A549 (cell line): ENCODE results near the gene ZNF585A. TPM values are rescaled to one million over a fixed set of nuclear protein-coding genes. Genes with fewer than 3 reads are reported as not detected.
"Not testable (repeated sequence)": the region's sequence is repeated elsewhere in the genome, so short reads cannot be mapped to it uniquely, and the experiment has no call there.

ENCODE experiments used
- ATAC-seq, 2 experiments: fragments of 200-7000 bp in 1 of 2; fragments of >200 bp in 1 of 2; cut with Nextera tagmentation in 1 of 2; cut with Tn5 transposase in 1 of 2; 3 replicates each; pipeline versions ENCODE4 v1.8.0 to v1.9.1; 2018 to 2020; ENCODE audit warnings: mild to moderate bottlenecking in 1 of 2, moderate library complexity in 1 of 2
- CTCF ChIA-PET: fragments of 300-600 bp; sonication (Branson Sonifier 250); formaldehyde crosslinking; extraction: SDS; loops from one replicate; lab custom pipeline; 2021; ENCODE audit warnings: antibody characterized with exemption, inconsistent platforms; lab: Yijun Ruan, JAX
- POLR2A ChIA-PET: fragments of 350-600 bp; formaldehyde crosslinking; extraction: SDS; loops from one replicate; lab custom pipeline; 2021; ENCODE audit warnings: antibody characterized with exemption, inconsistent platforms; lab: Yijun Ruan, JAX
- DNase-seq, 2 experiments: peaks; one replicate each; pipeline versions ENCODE4 v3.0.0 to v3.0.0-alpha.2; 2011 to 2016; ENCODE audit warnings: low read depth in 1 of 2, low spot score in 1 of 2
- FAIRE-seq: peaks from 2 replicates; lab custom pipeline; 2011; peaks lifted over from hg19 to GRCh38; lab: Jason Lieb, UNC
- H3K27ac ChIP-seq, 2 experiments: fragments of >200 bp; sonication (Bioruptor Twin); formaldehyde crosslinking; 3 replicates each; pipeline ENCODE4 v1.5.1; 2016 to 2017
- H3K4me1 ChIP-seq: fragments of >200 bp; sonication (Bioruptor Twin); formaldehyde crosslinking; 3 replicates; pipeline ENCODE4 v1.6.1; 2016
- H3K4me2 ChIP-seq: fragments of >200 bp; sonication (Bioruptor Twin); formaldehyde crosslinking; 3 replicates; pipeline ENCODE4 v1.6.1; 2016
- H3K4me3 ChIP-seq: fragments of >200 bp; sonication (Bioruptor Twin); formaldehyde crosslinking; 3 replicates; pipeline ENCODE4 v1.5.1; 2016
- H3K9me3 ChIP-seq: fragments of >200 bp; sonication (Bioruptor Twin); formaldehyde crosslinking; 3 replicates; pipeline ENCODE4 v1.6.1; 2016
- BHLHE40 ChIP-seq: IDR thresholded peaks from 2 replicates; pipeline ENCODE4 v1.6.1; 2012; ENCODE audit warnings: low read depth, low read length, inconsistent platforms
- CHD4 ChIP-seq: fragments of 200-600 bp; sonication (generic); IDR thresholded peaks from 2 replicates; pipeline ENCODE4 v1.6.1; 2016; ENCODE audit warnings: antibody characterized with exemption, mild to moderate bottlenecking, borderline replicate concordance
- HEYL ChIP-seq: fragments of 250-450 bp; sonication (Bioruptor Pico); IDR thresholded peaks from 2 replicates; pipeline ENCODE4 v1.8.0; 2021; ENCODE audit warnings: mild to moderate bottlenecking, moderate library complexity
- KDM5A ChIP-seq: fragments of 200-600 bp; sonication (generic); IDR thresholded peaks from 2 replicates; pipeline ENCODE4 v1.6.1; 2016; ENCODE audit warnings: antibody characterized with exemption, mild to moderate bottlenecking
- MAFK ChIP-seq: fragments of 450-650 bp; IDR thresholded peaks from 2 replicates; pipeline ENCODE4 v1.6.1; 2014; ENCODE audit not compliant: partially characterized antibody
- RFX5 ChIP-seq: fragments of 450-650 bp; IDR thresholded peaks from 2 replicates; pipeline ENCODE4 v1.7.1; 2014; ENCODE audit warnings: antibody characterized with exemption, mild to moderate bottlenecking, moderate library complexity
- SREBF2 ChIP-seq: fragments of 450-650 bp; IDR thresholded peaks from 2 replicates; pipeline ENCODE4 v1.6.1; 2014; ENCODE audit warnings: mild to moderate bottlenecking, moderate library complexity
- TP53 ChIP-seq: fragments of 250-450 bp; sonication (Bioruptor Pico); IDR thresholded peaks from 2 replicates; pipeline ENCODE4 v1.5.0; 2021; ENCODE audit warnings: mild to moderate bottlenecking, moderate library complexity
- WGBS: methylation state at CpG from one replicate; pipeline ENCODE4 v1.1.6; 2017; ENCODE audit errors: missing lambda C conversion rate; 5-methylcytosine and 5-hydroxymethylcytosine counted together
- polyA plus RNA-seq, 4 experiments: library from polyadenylated mRNA; depleted of rRNA in 3 of 4; stranded (reverse); fragments of >200 nt; fragmentation: RNase III in 1 of 4; extraction: RNeasy Plus Mini Kit Qiagen cat#74134 plus additional on column Dnase treatment in 1 of 4; gene quantifications; 2 replicates in 3 of 4; 3 replicates in 1 of 4; pipeline ENCODE4 v1.2.3, GENCODE V29; 2011 to 2017
- TF ChIP-seq, protein P1 (sequence below): IDR thresholded peaks from 2 replicates; pipeline ENCODE4 v1.6.1; 2012; ENCODE audit warnings: low read depth, borderline replicate concordance
- TF ChIP-seq, protein P2 (sequence below): fragments of 250-450 bp; sonication (Bioruptor Pico); IDR thresholded peaks from 2 replicates; pipeline ENCODE4 v1.5.0; 2021; ENCODE audit warnings: mild to moderate bottlenecking, moderate library complexity, borderline replicate concordance
- TF ChIP-seq, protein P3 (sequence below): IDR thresholded peaks from 2 replicates; pipeline ENCODE4 v1.6.1; 2012
- TF ChIP-seq, protein P4 (sequence below): fragments of 450-650 bp; IDR thresholded peaks from 2 replicates; pipeline ENCODE4 v1.6.1; 2014; ENCODE audit warnings: antibody characterized with exemption

Gene ZNF585A
- polyA plus RNA-seq, 2 of the 4 experiments (the other 2 are of a cell fraction): 4.4 to 14.7 TPM

DNA sequence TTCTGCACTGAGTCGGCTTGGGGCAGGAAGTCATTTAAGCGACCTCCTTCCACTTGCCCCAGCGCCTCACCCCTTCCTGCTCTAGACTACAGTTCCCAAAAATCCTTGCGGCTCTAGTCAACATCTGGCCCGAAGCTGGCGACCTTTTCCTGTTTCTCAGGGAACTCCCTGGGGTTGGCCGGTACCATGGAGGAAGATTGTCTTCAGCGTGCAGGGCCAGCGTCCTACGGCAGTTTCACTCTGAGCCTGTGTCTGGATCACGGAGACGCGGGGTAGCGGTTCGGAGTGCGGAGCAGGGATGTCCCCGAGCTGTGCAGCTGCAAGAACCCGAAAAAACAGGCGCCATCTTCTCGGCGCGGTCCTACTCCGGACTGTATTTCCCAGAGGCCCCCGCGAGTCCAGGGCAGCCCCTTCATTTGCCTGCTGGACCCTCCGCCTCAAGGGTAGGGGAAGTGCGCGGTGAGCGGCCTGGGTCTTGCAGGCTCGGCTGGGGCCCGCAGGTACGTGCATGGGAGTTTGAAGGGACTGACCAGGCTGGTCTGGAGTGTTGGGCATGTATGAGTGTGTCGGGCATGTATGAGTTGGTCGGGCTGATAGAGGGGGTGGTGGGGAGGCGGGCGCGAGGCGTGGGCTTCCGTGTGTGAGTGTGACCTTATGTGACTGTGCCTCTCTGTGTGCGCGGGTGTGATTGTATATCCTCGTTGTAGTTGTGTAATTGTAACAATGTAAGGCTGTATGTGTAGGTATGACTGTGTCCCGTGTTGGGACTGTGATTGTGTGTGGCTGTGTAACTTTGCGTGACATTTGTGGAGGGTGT lies 45.5 kb upstream of the ZNF585A start, which contains the start of gene ZNF383 (continued):
- TF ChIP-seq SREBF2 (no peak), RFX5 (peak; percentile 37; the same call in 1 of the 2 replicates), BHLHE40 (no peak), KDM5A (peak; percentile 97), TP53 (CRISPR knock-in tag) (no peak), CHD4 (no peak)
- TF ChIP-seq, protein P1, sequence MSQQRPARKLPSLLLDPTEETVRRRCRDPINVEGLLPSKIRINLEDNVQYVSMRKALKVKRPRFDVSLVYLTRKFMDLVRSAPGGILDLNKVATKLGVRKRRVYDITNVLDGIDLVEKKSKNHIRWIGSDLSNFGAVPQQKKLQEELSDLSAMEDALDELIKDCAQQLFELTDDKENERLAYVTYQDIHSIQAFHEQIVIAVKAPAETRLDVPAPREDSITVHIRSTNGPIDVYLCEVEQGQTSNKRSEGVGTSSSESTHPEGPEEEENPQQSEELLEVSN: 0 out of 2 replicates have a peak, but pooled peaks have one; percentile 6
- TF ChIP-seq, protein P2, sequence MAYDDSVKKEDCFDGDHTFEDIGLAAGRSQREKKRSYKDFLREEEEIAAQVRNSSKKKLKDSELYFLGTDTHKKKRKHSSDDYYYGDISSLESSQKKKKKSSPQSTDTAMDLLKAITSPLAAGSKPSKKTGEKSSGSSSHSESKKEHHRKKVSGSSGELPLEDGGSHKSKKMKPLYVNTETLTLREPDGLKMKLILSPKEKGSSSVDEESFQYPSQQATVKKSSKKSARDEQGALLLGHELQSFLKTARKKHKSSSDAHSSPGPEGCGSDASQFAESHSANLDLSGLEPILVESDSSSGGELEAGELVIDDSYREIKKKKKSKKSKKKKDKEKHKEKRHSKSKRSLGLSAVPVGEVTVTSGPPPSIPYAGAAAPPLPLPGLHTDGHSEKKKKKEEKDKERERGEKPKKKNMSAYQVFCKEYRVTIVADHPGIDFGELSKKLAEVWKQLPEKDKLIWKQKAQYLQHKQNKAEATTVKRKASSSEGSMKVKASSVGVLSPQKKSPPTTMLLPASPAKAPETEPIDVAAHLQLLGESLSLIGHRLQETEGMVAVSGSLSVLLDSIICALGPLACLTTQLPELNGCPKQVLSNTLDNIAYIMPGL (CRISPR knock-in tag): no peak

GRCh38 chr19:37217480-37217774 lies 44.9 kb upstream of the ZNF585A start:
- FAIRE-seq (no peak), ATAC-seq (no peak)
- Histone ChIP-seq H3K4me1 (no peaks in the 10 kb centered on the region), H3K4me3 (peak overlapping the region; percentile 66), H3K4me2 (peak overlapping the region; percentile 75), H3K27ac (peak overlapping the region; percentile 87 to 91)
- CTCF ChIA-PET: interaction anchor here (0.8 kb wide), 1 partner anchor 1090 kb away, joined by 4 read pairs; no protein-coding TSS in a partner anchor
- 7% methylated on average over 7 of the region's 7 CpGs for WGBS
- TF ChIP-seq, protein P3, sequence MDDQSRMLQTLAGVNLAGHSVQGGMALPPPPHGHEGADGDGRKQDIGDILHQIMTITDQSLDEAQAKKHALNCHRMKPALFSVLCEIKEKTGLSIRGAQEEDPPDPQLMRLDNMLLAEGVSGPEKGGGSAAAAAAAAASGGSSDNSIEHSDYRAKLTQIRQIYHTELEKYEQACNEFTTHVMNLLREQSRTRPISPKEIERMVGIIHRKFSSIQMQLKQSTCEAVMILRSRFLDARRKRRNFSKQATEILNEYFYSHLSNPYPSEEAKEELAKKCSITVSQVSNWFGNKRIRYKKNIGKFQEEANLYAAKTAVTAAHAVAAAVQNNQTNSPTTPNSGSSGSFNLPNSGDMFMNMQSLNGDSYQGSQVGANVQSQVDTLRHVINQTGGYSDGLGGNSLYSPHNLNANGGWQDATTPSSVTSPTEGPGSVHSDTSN: 0 out of 2 replicates have a peak, but pooled peaks have one; percentile 24
- TF ChIP-seq, protein P4, sequence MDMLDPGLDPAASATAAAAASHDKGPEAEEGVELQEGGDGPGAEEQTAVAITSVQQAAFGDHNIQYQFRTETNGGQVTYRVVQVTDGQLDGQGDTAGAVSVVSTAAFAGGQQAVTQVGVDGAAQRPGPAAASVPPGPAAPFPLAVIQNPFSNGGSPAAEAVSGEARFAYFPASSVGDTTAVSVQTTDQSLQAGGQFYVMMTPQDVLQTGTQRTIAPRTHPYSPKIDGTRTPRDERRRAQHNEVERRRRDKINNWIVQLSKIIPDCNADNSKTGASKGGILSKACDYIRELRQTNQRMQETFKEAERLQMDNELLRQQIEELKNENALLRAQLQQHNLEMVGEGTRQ: no peak
- TF ChIP-seq, all 56 proteins: peak for 1
- no peak for DNase-seq
- POLR2A ChIA-PET: interaction anchor here (0.5 to 1.2 kb wide), 14 partner anchors 9 to 1102 kb away, joined by 3 to 9 read pairs (median 4); partner anchors contain the start of genes POLR2I, TBCB, ZNF420 and ZNF461
- H3K9me3 ChIP-seq: peaks cover 86% of the 10 kb centered on the region

DNA sequence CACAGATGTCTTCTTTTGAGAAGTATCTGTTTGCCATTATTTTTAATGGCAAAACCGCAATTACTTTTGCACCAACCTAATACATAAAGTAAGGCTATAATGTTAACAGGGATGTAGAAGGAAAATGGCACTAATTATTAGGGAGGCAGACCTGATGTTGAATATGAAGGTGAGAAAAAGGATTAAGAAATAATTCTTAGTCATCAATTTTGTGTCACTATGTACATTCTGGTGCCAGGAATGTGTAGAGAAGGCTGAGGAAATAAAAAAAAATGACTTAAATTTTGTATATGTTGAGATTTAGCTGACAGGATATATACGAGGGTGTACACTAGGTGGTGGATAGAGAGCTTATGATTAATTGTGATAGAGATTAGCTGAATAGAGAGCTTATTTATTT lies 25.3 kb upstream of the ZNF585A start:
- Histone ChIP-seq H3K27ac (no peak overlapping the region), H3K4me1 (no peaks in the 10 kb centered on the region), H3K9me3 (peaks cover 90% of the 10 kb centered on the region), H3K4me3 (no peak overlapping the region), H3K4me2 (no peak overlapping the region)
- FAIRE-seq: peak; percentile 74
- no peak for TF ChIP-seq HEYL (CRISPR knock-in tag)
- TF ChIP-seq MAFK: peak; percentile 89
- ChIA-PET CTCF (interaction anchor here (1.8 kb wide), 1 partner anchor 26 kb away, joined by 4 read pairs; the partner anchor contains the start of gene ZNF585A), POLR2A (no interaction called here)
- 73% methylated on average over 2 of the region's 2 CpGs for WGBS
- no peak for DNase-seq
- no peak for ATAC-seq

DNA sequence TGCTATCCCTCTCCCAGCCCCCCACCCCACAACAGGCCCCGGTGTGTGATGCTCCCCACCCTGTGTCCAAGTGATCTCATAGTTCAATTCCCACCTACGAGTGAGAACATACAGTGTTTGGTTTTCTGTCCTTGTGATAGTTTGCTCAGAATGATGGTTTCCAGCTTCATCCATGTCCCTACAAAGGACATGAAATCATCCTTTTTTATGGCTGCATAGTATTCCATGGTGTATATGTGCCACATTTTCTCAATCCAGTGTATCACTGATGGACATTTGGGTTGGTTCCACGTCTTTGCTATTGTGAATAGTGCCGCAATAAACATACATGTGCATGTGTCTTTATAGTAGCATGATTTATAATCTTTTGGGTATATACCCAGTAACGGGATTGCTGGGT lies 24.6 kb upstream of the ZNF585A start:
- H3K4me2 ChIP-seq, FAIRE-seq, ATAC-seq, H3K4me1 ChIP-seq, CTCF ChIA-PET, H3K27ac ChIP-seq, POLR2A ChIA-PET, DNase-seq, H3K4me3 ChIP-seq: not testable (repeated sequence)
- peaks cover 90% of the 10 kb centered on the region for H3K9me3 ChIP-seq
- 74% methylated on average over 5 of the region's 5 CpGs for WGBS

- peak; percentile 70 for FAIRE-seq
- H3K4me3 ChIP-seq, CTCF ChIA-PET, ATAC-seq, POLR2A ChIA-PET, H3K27ac ChIP-seq, H3K4me2 ChIP-seq, DNase-seq, H3K4me1 ChIP-seq: not testable (repeated sequence)
- peaks cover 93% of the 10 kb centered on the region for H3K9me3 ChIP-seq
- 56% methylated on average over 4 of the region's 4 CpGs for WGBS
These were observed 22.8 kb upstream of the ZNF585A start for GRCh38 chr19:37195248-37195647.

DNA sequence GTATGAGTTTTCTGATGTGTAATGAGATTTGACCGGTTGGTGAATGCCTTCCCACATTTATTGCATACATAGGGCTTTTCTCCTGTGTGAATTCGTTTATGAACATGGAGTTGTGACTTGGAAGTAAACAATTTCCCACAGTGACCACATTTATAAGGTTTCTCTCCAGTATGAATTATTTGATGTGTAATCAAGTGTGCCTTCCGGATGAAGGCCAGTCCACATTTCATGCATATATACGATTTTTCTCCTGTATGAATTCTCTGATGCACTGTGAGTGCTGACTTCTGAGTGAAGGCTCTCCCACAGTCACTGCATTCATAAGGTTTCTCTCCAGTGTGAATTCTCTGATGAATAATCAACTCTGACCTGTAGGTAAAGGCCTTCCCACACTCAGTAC lies 13.6 kb upstream of the ZNF585A start:
- H3K4me3 ChIP-seq, CTCF ChIA-PET, ATAC-seq, H3K27ac ChIP-seq, H3K4me2 ChIP-seq, POLR2A ChIA-PET, DNase-seq, H3K4me1 ChIP-seq: not testable (repeated sequence)
- peaks cover 90% of the 10 kb centered on the region for H3K9me3 ChIP-seq
- WGBS: 48% methylated on average over 4 of the region's 4 CpGs
- FAIRE-seq: peak; percentile 99
